Glutamatergic neuron (in vitro differentiated cells): ENCODE results near the gene SAMD4A. TPM values are rescaled to one million over a fixed set of nuclear protein-coding genes. Genes with fewer than 3 reads are reported as not detected.

Source experiments
- DNase-seq: peaks from one replicate; pipeline ENCODE4 v3.0.0; 2022
- H3K27ac Mint-ChIP-seq: one replicate; pipeline ENCODE4 v1.8.0; 2020; ENCODE audit warnings: mild to moderate bottlenecking, mixed read lengths, inconsistent platforms; ENCODE audit not compliant: unreplicated experiment
- H3K27me3 Mint-ChIP-seq: one replicate; pipeline ENCODE4 v1.8.0; 2020; ENCODE audit warnings: mild to moderate bottlenecking, moderate library complexity, mixed read lengths, inconsistent platforms; ENCODE audit not compliant: unreplicated experiment
- H3K36me3 Mint-ChIP-seq: one replicate; pipeline ENCODE4 v1.8.0; 2020; ENCODE audit warnings: mild to moderate bottlenecking, mixed read lengths, inconsistent platforms; ENCODE audit not compliant: unreplicated experiment
- H3K4me1 Mint-ChIP-seq: one replicate; pipeline ENCODE4 v1.8.0; 2020; ENCODE audit warnings: mild to moderate bottlenecking, low read depth, mixed read lengths, inconsistent platforms; ENCODE audit not compliant: unreplicated experiment
- H3K4me3 Mint-ChIP-seq: one replicate; pipeline ENCODE4 v1.8.0; 2020; ENCODE audit warnings: mild to moderate bottlenecking, mixed read lengths, inconsistent platforms; ENCODE audit not compliant: unreplicated experiment
- H3K9me3 Mint-ChIP-seq: one replicate; pipeline ENCODE4 v1.8.0; 2020; ENCODE audit warnings: mild to moderate bottlenecking, moderate library complexity, mixed read lengths, inconsistent platforms; ENCODE audit not compliant: unreplicated experiment
- total RNA-seq: library from RNA; stranded (reverse); fragmentation: NEBNext Ultra II Directional; extraction: Animal tissue kit (Norgen Biotek cat#: 25700); gene quantifications from one replicate; pipeline ENCODE4 v1.2.1, GENCODE V29; 2021; ENCODE audit not compliant: unreplicated experiment
- TF ChIP-seq, protein P1 (sequence below): fragments of 200-600 bp; sonication (generic); IDR thresholded peaks from one replicate; pipeline ENCODE4 v1.5.0; 2021; ENCODE audit not compliant: partially characterized antibody, unreplicated experiment

The SAMD4A gene
- total RNA-seq, 1 donor from 2014 or later = 0.56 TPM

DNA sequence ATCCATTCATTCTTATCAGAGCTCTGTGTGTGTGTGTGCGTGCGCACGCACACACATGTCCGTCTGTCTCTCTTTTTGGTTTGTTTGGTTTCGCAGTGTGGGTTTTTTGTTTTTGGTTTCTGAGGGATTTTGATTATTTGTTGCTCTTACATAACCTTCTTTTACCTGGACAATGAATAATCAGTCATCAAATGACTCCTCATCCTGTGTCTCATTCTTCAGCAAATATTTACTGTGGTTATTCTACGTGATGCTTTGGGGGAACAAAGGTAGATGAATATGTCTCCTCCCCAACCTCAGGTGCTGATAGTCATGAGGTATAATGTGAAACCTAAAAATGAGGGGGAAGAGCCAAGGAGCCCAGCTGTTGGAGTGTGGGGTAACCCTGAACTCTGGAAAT lies 92.4 kb downstream of the SAMD4A start:
- H3K27ac Mint-ChIP-seq = no peak overlapping the region
- no peaks in the 10 kb centered on the region for H3K27me3 Mint-ChIP-seq
- no peaks in the 10 kb centered on the region for H3K36me3 Mint-ChIP-seq
- no peak for DNase-seq
- peaks cover 3% of the 10 kb centered on the region for H3K4me1 Mint-ChIP-seq
- TF ChIP-seq, protein P1, sequence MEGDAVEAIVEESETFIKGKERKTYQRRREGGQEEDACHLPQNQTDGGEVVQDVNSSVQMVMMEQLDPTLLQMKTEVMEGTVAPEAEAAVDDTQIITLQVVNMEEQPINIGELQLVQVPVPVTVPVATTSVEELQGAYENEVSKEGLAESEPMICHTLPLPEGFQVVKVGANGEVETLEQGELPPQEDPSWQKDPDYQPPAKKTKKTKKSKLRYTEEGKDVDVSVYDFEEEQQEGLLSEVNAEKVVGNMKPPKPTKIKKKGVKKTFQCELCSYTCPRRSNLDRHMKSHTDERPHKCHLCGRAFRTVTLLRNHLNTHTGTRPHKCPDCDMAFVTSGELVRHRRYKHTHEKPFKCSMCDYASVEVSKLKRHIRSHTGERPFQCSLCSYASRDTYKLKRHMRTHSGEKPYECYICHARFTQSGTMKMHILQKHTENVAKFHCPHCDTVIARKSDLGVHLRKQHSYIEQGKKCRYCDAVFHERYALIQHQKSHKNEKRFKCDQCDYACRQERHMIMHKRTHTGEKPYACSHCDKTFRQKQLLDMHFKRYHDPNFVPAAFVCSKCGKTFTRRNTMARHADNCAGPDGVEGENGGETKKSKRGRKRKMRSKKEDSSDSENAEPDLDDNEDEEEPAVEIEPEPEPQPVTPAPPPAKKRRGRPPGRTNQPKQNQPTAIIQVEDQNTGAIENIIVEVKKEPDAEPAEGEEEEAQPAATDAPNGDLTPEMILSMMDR = no peak
- no peak overlapping the region for H3K4me3 Mint-ChIP-seq
- peaks cover 4% of the 10 kb centered on the region for H3K9me3 Mint-ChIP-seq

DNA sequence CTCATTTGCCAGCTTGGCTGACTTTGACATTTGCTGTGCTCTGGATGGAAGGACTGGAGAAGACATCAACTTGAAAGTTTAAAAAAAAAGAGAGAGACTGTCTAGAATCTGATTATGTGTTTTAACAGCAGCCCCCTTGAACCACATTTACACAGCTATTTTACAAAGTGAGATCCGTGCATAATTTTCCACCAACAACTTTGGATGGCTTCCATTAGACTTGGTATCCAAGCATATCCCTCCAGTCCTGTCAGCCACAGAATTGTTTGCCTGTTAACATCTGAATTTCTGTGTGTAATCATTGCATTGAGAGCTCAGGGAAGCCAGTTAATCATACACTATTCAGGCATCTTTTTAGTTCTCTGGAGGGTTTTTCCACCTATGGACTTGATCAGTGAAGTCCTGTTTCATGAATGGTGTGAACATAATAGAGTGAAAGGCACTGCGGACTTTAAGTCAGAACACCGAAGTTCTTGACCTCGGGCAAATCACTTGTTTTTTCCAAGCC lies 93.7 kb downstream of the SAMD4A start:
- H3K36me3 Mint-ChIP-seq = no peaks in the 10 kb centered on the region
- no peak for DNase-seq
- no peak overlapping the region for H3K4me3 Mint-ChIP-seq
- TF ChIP-seq, protein P1 = no peak
- H3K9me3 Mint-ChIP-seq = peaks cover 4% of the 10 kb centered on the region
- H3K27me3 Mint-ChIP-seq = no peaks in the 10 kb centered on the region
- peaks cover 3% of the 10 kb centered on the region for H3K4me1 Mint-ChIP-seq
- no peak overlapping the region for H3K27ac Mint-ChIP-seq

DNA sequence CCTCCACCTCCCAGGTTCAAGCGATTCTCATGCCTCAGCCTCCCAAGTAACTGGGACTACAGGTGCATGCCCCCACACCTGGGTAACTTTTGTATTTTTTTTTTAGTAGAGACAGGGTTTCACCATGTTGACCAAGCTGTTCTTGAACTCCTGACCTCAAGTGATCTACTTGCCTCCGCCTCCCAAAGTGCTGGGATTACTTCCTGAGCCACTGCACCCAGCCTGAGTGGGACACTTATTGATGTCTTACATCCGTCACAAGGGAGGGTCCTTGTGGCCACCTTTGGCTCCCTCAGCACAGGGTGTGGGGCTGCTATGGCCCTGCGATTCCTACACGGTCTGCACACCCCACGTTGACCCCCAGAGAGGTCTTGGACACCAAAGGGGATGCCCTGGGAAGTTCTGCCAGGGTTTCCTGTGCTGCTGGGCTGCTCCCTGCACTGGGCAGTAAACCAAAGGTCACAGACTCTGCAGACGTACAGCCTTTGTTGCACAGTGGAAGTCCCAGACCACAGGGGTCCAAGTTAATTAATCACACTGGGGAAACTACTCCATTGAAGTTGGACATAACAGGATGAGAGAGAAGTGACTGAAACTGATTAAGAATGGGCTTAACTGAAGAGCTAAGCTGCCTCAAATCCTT lies 95.7 kb downstream of the SAMD4A start:
- TF ChIP-seq, protein P1 = no peak
- DNase-seq = no peak
- no peak overlapping the region for H3K27ac Mint-ChIP-seq
- peaks cover 13% of the 10 kb centered on the region for H3K4me1 Mint-ChIP-seq
- H3K36me3 Mint-ChIP-seq = no peaks in the 10 kb centered on the region
- H3K27me3 Mint-ChIP-seq = no peaks in the 10 kb centered on the region
- H3K9me3 Mint-ChIP-seq = peaks cover 4% of the 10 kb centered on the region
- no peak overlapping the region for H3K4me3 Mint-ChIP-seq

DNA sequence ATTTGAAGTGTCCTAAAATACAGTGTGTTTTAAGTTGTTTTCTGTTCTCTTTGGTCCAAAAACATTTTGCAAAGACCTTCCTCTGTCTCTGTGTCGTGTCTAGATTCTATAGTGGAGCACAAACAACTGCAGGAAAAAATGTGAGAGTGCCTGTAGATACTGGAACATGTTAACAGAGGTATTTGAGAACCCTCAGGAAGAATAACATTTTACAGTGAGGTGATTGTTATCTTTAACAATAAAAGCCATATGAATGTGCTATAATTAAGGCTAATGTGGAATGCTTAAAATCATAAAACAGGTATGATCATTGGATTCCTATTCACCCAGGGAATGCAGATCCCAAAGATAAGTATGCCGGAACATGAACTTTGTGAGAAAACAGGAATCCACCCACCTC lies 98.0 kb downstream of the SAMD4A start:
- H3K27ac Mint-ChIP-seq = no peak overlapping the region
- no peak for DNase-seq

DNA sequence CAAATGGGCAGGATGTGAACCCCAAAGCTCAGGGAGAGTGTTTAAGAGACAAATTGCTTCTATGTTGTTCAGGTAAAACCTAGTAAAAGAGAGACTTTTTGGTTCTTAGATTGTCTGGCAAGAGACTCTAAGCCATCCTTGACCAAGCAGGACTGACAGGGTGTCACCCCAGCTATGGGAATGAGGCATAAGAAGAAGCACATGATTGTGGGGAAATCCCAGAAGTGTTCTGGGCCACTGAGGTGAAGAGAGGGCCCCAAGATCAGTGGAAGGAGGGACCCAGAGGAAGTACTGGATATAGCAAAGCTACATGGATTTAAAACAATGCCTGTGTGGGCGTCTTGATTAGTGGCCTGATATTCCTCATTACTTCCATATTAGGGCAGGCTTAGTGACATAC lies 99.0 kb downstream of the SAMD4A start:
- H3K4me3 Mint-ChIP-seq = no peak overlapping the region
- peaks cover 20% of the 10 kb centered on the region for H3K4me1 Mint-ChIP-seq
- no peak overlapping the region for H3K27ac Mint-ChIP-seq
- no peaks in the 10 kb centered on the region for H3K9me3 Mint-ChIP-seq
- no peaks in the 10 kb centered on the region for H3K36me3 Mint-ChIP-seq
- peaks cover 4% of the 10 kb centered on the region for H3K27me3 Mint-ChIP-seq
- no peak for DNase-seq
- TF ChIP-seq, protein P1 = no peak

More for the DNA sequence above, 98.0 kb downstream of the SAMD4A start:
- TF ChIP-seq, protein P1 = no peak
- Mint-ChIP-seq H3K4me3 (no peak overlapping the region), H3K27me3 (peaks cover 3% of the 10 kb centered on the region), H3K4me1 (peaks cover 20% of the 10 kb centered on the region), H3K36me3 (no peaks in the 10 kb centered on the region), H3K9me3 (no peaks in the 10 kb centered on the region)
